ENCODE data around the gene NEUROG3. TPM values are rescaled to one million over a fixed set of nuclear protein-coding genes. Genes with fewer than 3 reads are reported as not detected.

Gene NEUROG3
- total and polyA plus RNA-seq, 2 of the 8 experiments (the other 6 are each of a cell fraction or from before 2014, with no cell fraction given): 0.45 TPM; not detected in 1

GRCh38 chr10:69568472-69569395 is 4.5 kb downstream of the NEUROG3 start:
- H2BK20ac ChIP-seq (ENCODE audit: low read length): peak overlapping the region; percentile 93
- no peaks in the 10 kb centered on the region for H3K36me3 ChIP-seq (ENCODE audit: control insufficient read depth in 2 of 4, insufficient read depth in 4 of 4, low read length in 3 of 4)
- H2BK120ac ChIP-seq (replicated peaks; ENCODE audit: low read depth, low read length): peak overlapping the region; percentile 89
- 0 out of 2 replicates have a peak overlapping the region, but pooled peaks have one; percentile 36 for H2AFZ ChIP-seq (ENCODE audit: low read length)
- DNase-seq (ENCODE audit: low read depth in 1 of 2, low spot score in 2 of 2) (peak in 1 of 2 experiments; percentile 80), FAIRE-seq (no peak)
- no peaks in the 10 kb centered on the region for H3K79me1 ChIP-seq (ENCODE audit: low read depth, low read length)
- H4K91ac ChIP-seq (replicated peaks; ENCODE audit: insufficient read length, low read length): peak overlapping the region; percentile 95
- peak overlapping the region; percentile 91; the same call in 1 of the 2 replicates for H3K18ac ChIP-seq (ENCODE audit: extremely low read depth, low read length)
- peak overlapping the region; percentile 36 to 61 (median 48) for H3K4me3 ChIP-seq (ENCODE audit: extremely low read depth in 1 of 4, insufficient read depth in 2 of 4, low read depth in 3 of 4, low read length in 4 of 4)
- ChIA-PET POLR2A (ENCODE audit: partially characterized antibody) (interaction anchor here (0.9 to 5.5 kb wide), 7 partner anchors 11 to 70 kb away, joined by 3 to 67 read pairs (median 5); no protein-coding TSS in a partner anchor), CTCF (ENCODE audit: partially characterized antibody) (interaction anchor here (0.9 to 47.4 kb wide), 11 partner anchors 7 to 122 kb away, joined by 3 to 578 read pairs (median 4); partner anchors contain the start of gene FAM241B)
- H3K23me2 ChIP-seq (ENCODE audit: low read depth, low read length): peaks cover 22% of the 10 kb centered on the region; the same call in 1 of the 2 replicates
- no peak overlapping the region for H3K23ac ChIP-seq (ENCODE audit: insufficient read length)
- H3K4me1 ChIP-seq (replicated peaks in 1 of 4; ENCODE audit: control insufficient read depth in 3 of 4, insufficient read depth in 4 of 4, low read length in 3 of 4): peaks cover 22 to 57% (median 41%) of the 10 kb centered on the region in 4 experiments
- no peak overlapping the region for H3K27ac ChIP-seq (ENCODE audit: low read depth, low read length)
- H3K9me3 ChIP-seq (ENCODE audit: insufficient read depth in 2 of 2, low read depth in 1 of 2, low read length in 1 of 2): 0 out of 4 replicates have a peak, but pooled peaks cover 0 to under 1% of the 10 kb centered on the region in 2 experiments
- peak overlapping the region in 1 of 4 experiments; percentile 26; a peak in 1 of 7 replicates for H3K9ac ChIP-seq (replicated peaks in 1 of 4; ENCODE audit: extremely low read depth in 1 of 4, low read depth in 3 of 4, low read length in 3 of 4)
- WGBS, 2 experiments (ENCODE audit: extremely low coverage in 1 of 2, insufficient coverage in 1 of 2, insufficient read length in 1 of 2, insufficient replicate concordance in 2 of 2, low coverage in 1 of 2, low lambda C conversion rate in 2 of 2, missing lambda C conversion rate in 1 of 2): 4% methylated on average over 24 of the region's 41 CpGs; no CpG with 5 or more reads in 1 of the 2 experiments
- peaks cover 0 to 3% of the 10 kb centered on the region in 2 experiments for H4K20me1 ChIP-seq (replicated peaks in 1 of 2; ENCODE audit: control insufficient read depth in 1 of 2, insufficient read depth in 2 of 2, low read length in 2 of 2)
- no peak overlapping the region for H3K4ac ChIP-seq (replicated peaks; ENCODE audit: insufficient read length, low read depth, low read length)
- H2BK12ac ChIP-seq (ENCODE audit: low read depth, low read length): peak overlapping the region; percentile 89
- peak overlapping the region; percentile 10; the same call in 1 of the 2 replicates for H2BK15ac ChIP-seq (ENCODE audit: low read length)
- peak overlapping the region; percentile 65 for H4K5ac ChIP-seq (ENCODE audit: insufficient read length, low read depth, low read length)
- H3K79me2 ChIP-seq (ENCODE audit: control insufficient read depth in 1 of 2, insufficient read depth in 2 of 2, low read length in 2 of 2): no peaks in the 10 kb centered on the region
- H3K4me2 ChIP-seq (ENCODE audit: insufficient read depth in 1 of 2, low read depth in 2 of 2, low read length in 2 of 2): peak overlapping the region; percentile 95 to 96
- peak overlapping the region; percentile 53; the same call in 1 of the 2 replicates for H4K8ac ChIP-seq (ENCODE audit: extremely low read depth, insufficient read depth, low read length)
- H3K14ac ChIP-seq (ENCODE audit: insufficient read length): no peak overlapping the region
- H3K27me3 ChIP-seq (replicated peaks in 1 of 4; ENCODE audit: control insufficient read depth in 3 of 4, extremely low read depth in 1 of 4, insufficient read depth in 3 of 4, low read length in 3 of 4): peaks cover 59 to 92% (median 85%) of the 10 kb centered on the region in 4 experiments
- peak overlapping the region; percentile 79; the same call in 1 of the 2 replicates for H2BK5ac ChIP-seq (ENCODE audit: low read depth, low read length)
- no peak overlapping the region for H3K56ac ChIP-seq (replicated peaks; ENCODE audit: insufficient read length, low read depth, low read length)
- H2AK5ac ChIP-seq (ENCODE audit: low read depth, low read length): no peak overlapping the region
- TF ChIP-seq GABPA (IDR thresholded peaks at IDR 0.05; ENCODE audit: borderline replicate concordance, insufficient read depth, low read length) (no peak), SIN3A (conservative IDR thresholded peaks at IDR 0.05 in 1 of 2, IDR thresholded peaks at IDR 0.05 in 1 of 2; ENCODE audit: low read depth in 1 of 2, low read length in 2 of 2) (0 out of 4 replicates have a peak, but pooled peaks of 1 of the 2 experiments have one; percentile 23), CEBPB (IDR thresholded peaks at IDR 0.05; ENCODE audit: low read depth, low read length) (no peak), SUZ12 (IDR thresholded peaks at IDR 0.05; ENCODE audit: low read length) (no peak), BRCA1 (IDR thresholded peaks at IDR 0.05; ENCODE audit: low read depth, low read length) (no peak), RXRA (IDR thresholded peaks at IDR 0.05; ENCODE audit: insufficient read depth, low read depth, low read length) (no peak), TBP (IDR thresholded peaks at IDR 0.05; ENCODE audit: low read depth, low read length) (peak; percentile 19; the same call in 1 of the 2 replicates), GTF2F1 (IDR thresholded peaks at IDR 0.05; ENCODE audit: borderline replicate concordance, low read depth, low read length) (no peak), TEAD4 (IDR thresholded peaks at IDR 0.05; ENCODE audit: low read depth, low read length) (peak; percentile 25; the same call in 1 of the 2 replicates), HDAC6 (IDR thresholded peaks at IDR 0.05; ENCODE audit: low read depth, low read length) (no peak)
